ENCODE data around the gene MAST4.

Gene MAST4

DNA sequence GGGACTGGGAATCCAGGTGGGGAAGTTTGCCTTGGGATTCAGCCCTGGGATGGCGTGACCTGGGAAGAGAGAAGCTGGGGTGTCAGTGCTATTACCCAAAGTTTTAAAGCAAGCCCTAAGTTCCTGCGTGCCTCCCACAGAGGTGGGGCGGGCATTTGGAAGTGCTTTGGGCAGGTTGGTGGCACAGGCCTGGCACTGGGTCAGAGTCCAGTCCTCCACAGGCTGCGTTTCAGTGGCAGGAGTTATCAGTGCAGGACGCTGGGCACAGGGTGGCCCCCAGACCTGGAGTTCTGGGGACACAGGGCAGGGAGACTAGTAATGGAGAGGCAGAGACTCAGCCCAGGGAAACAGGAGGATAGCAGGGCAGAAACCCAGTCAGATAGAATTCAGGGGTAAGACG lies 147.2 kb downstream of the MAST4 start:
- ChIA-PET CTCF (interaction anchor here (0.9 to 2.3 kb wide), 2 partner anchors 22 to 437 kb away, joined by 5 to 7 read pairs; no protein-coding TSS in a partner anchor), POLR2A (no interaction called here)
- Histone ChIP-seq H3K4me1 (ENCODE audit: control insufficient read depth, insufficient read depth, low read length) (no peaks in the 10 kb centered on the region), H3K36me3 (ENCODE audit: control insufficient read depth in 2 of 2, insufficient read depth in 1 of 2, low read length in 2 of 2) (no peaks in the 10 kb centered on the region), H3K9me3 (ENCODE audit: control insufficient read depth, insufficient read depth, low read depth, low read length) (no peaks in the 10 kb centered on the region), H3K4me3 (ENCODE audit: low read depth, low read length) (no peak overlapping the region), H3K27ac (ENCODE audit: extremely low read depth, low read depth, low read length) (no peak overlapping the region)
- TF ChIP-seq ZNF530 (tag by site-specific recombination; IDR thresholded peaks at IDR 0.05; ENCODE audit: low read depth), result no peak

GRCh38 chr5:66744040-66744439 lies 147.8 kb downstream of the MAST4 start:
- no peak for TF ChIP-seq ZNF416 (tag by site-specific recombination; IDR thresholded peaks at IDR 0.05)
- no peak for TF ChIP-seq ZNF146 (tag by site-specific recombination; IDR thresholded peaks at IDR 0.05)
- TF ChIP-seq ZNF302 (tag by site-specific recombination; IDR thresholded peaks at IDR 0.05; ENCODE audit: low read depth), result no peak
- no peak for TF ChIP-seq ZBTB17 (tag by site-specific recombination; IDR thresholded peaks at IDR 0.05)
- TF ChIP-seq GLI2 (tag by site-specific recombination; IDR thresholded peaks at IDR 0.05; ENCODE audit: borderline replicate concordance, low read depth), result no peak
- no peak for TF ChIP-seq ZSCAN23 (tag by site-specific recombination; IDR thresholded peaks at IDR 0.05)
- no peak for TF ChIP-seq ZNF785 (tag by site-specific recombination; IDR thresholded peaks at IDR 0.05)
- TF ChIP-seq ZNF341 (tag by site-specific recombination; IDR thresholded peaks at IDR 0.05; ENCODE audit: low read depth), result no peak
- TF ChIP-seq ZBTB20 (tag by site-specific recombination; IDR thresholded peaks at IDR 0.05), result no peak
- TF ChIP-seq, protein P1, sequence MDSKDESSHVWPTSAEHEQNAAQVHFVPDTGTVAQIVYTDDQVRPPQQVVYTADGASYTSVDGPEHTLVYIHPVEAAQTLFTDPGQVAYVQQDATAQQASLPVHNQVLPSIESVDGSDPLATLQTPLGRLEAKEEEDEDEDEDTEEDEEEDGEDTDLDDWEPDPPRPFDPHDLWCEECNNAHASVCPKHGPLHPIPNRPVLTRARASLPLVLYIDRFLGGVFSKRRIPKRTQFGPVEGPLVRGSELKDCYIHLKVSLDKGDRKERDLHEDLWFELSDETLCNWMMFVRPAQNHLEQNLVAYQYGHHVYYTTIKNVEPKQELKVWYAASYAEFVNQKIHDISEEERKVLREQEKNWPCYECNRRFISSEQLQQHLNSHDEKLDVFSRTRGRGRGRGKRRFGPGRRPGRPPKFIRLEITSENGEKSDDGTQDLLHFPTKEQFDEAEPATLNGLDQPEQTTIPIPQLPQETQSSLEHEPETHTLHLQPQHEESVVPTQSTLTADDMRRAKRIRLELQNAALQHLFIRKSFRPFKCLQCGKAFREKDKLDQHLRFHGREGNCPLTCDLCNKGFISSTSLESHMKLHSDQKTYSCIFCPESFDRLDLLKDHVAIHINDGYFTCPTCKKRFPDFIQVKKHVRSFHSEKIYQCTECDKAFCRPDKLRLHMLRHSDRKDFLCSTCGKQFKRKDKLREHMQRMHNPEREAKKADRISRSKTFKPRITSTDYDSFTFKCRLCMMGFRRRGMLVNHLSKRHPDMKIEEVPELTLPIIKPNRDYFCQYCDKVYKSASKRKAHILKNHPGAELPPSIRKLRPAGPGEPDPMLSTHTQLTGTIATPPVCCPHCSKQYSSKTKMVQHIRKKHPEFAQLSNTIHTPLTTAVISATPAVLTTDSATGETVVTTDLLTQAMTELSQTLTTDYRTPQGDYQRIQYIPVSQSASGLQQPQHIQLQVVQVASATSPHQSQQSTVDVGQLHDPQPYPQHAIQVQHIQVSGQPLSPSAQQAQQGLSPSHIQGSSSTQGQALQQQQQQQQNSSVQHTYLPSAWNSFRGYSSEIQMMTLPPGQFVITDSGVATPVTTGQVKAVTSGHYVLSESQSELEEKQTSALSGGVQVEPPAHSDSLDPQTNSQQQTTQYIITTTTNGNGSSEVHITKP (tag by site-specific recombination; IDR thresholded peaks at IDR 0.05), result no peak
- TF ChIP-seq ZNF747 (tag by site-specific recombination; IDR thresholded peaks at IDR 0.05), result no peak
- H3K36me3 ChIP-seq (ENCODE audit: control insufficient read depth in 2 of 2, insufficient read depth in 1 of 2, low read length in 2 of 2), result no peaks in the 10 kb centered on the region
- H3K27ac ChIP-seq (ENCODE audit: extremely low read depth, low read depth, low read length), result no peak overlapping the region
- H3K9me3 ChIP-seq (ENCODE audit: control insufficient read depth, insufficient read depth, low read depth, low read length), result no peaks in the 10 kb centered on the region
- POLR2A ChIA-PET, result no interaction called here
- no peak overlapping the region for H3K4me3 ChIP-seq (ENCODE audit: low read depth, low read length)
- no peaks in the 10 kb centered on the region for H3K4me1 ChIP-seq (ENCODE audit: control insufficient read depth, insufficient read depth, low read length)
- CTCF ChIA-PET, result interaction anchor here (0.9 to 2.3 kb wide), 3 partner anchors 13 to 438 kb away, joined by 5 to 7 read pairs (median 5); no protein-coding TSS in a partner anchor

GRCh38 chr5:66745297-66745696 lies 149.1 kb downstream of the MAST4 start:
- Histone ChIP-seq H3K4me1 (ENCODE audit: control insufficient read depth, insufficient read depth, low read length) (no peaks in the 10 kb centered on the region), H3K36me3 (ENCODE audit: control insufficient read depth in 2 of 2, insufficient read depth in 1 of 2, low read length in 2 of 2) (no peaks in the 10 kb centered on the region), H3K27ac (ENCODE audit: extremely low read depth, low read depth, low read length) (no peak overlapping the region), H3K9me3 (ENCODE audit: control insufficient read depth, insufficient read depth, low read depth, low read length) (no peaks in the 10 kb centered on the region), H3K4me3 (ENCODE audit: low read depth, low read length) (no peak overlapping the region)
- TF ChIP-seq ZBTB8A (tag by site-specific recombination; IDR thresholded peaks at IDR 0.05), result no peak
- no peak for TF ChIP-seq ZNF791 (tag by site-specific recombination; IDR thresholded peaks at IDR 0.05)
- no peak for TF ChIP-seq WT1 (tag by site-specific recombination; IDR thresholded peaks at IDR 0.05)
- no peak for TF ChIP-seq SP7 (tag by site-specific recombination; IDR thresholded peaks at IDR 0.05)
- no peak for TF ChIP-seq HOXD13 (CRISPR knock-in tag; IDR thresholded peaks at IDR 0.05; ENCODE audit: borderline replicate concordance)
- TF ChIP-seq ZNF585B (tag by site-specific recombination; IDR thresholded peaks at IDR 0.05), result no peak
- TF ChIP-seq ZFHX2 (tag by site-specific recombination; conservative IDR thresholded peaks at IDR 0.05), result no peak
- TF ChIP-seq, protein P2, sequence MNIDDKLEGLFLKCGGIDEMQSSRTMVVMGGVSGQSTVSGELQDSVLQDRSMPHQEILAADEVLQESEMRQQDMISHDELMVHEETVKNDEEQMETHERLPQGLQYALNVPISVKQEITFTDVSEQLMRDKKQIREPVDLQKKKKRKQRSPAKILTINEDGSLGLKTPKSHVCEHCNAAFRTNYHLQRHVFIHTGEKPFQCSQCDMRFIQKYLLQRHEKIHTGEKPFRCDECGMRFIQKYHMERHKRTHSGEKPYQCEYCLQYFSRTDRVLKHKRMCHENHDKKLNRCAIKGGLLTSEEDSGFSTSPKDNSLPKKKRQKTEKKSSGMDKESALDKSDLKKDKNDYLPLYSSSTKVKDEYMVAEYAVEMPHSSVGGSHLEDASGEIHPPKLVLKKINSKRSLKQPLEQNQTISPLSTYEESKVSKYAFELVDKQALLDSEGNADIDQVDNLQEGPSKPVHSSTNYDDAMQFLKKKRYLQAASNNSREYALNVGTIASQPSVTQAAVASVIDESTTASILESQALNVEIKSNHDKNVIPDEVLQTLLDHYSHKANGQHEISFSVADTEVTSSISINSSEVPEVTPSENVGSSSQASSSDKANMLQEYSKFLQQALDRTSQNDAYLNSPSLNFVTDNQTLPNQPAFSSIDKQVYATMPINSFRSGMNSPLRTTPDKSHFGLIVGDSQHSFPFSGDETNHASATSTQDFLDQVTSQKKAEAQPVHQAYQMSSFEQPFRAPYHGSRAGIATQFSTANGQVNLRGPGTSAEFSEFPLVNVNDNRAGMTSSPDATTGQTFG (tag by site-specific recombination; IDR thresholded peaks at IDR 0.05; ENCODE audit: borderline replicate concordance), result no peak
- POLR2A ChIA-PET, result no interaction called here
- CTCF ChIA-PET, result interaction anchor here (1.0 to 1.4 kb wide), 3 partner anchors 11 to 439 kb away, joined by 3 to 5 read pairs (median 5); no protein-coding TSS in a partner anchor
